DMS114 treated with DMSO at 0.1 percent for 48 hours (cell line): Measurements from ENCODE around the gene MCF2L.

Source experiments
- DNase-seq: peaks from one replicate; lab custom pipeline; 2025; ENCODE audit not compliant: unreplicated experiment; lab: John Stamatoyannopoulos, UW

MCF2L gene

GRCh38 chr13:113014752-113015745 is 46.0 kb downstream of the MCF2L start:
- no peak for DNase-seq

- no peak for DNase-seq
Measured at GRCh38 chr13:113015826-113016525, 47.0 kb downstream of the MCF2L start.

- no peak for DNase-seq
Measured at GRCh38 chr13:113016526-113017295, 47.7 kb downstream of the MCF2L start.

GRCh38 chr13:113017506-113018215 is 48.6 kb downstream of the MCF2L start:
- no peak for DNase-seq

- no peak for DNase-seq
Measured at GRCh38 chr13:113018676-113019465, 49.9 kb downstream of the MCF2L start.

- DNase-seq: no peak
Measured at GRCh38 chr13:113020323-113021080, 51.5 kb downstream of the MCF2L start.

- no peak for DNase-seq
Measured at GRCh38 chr13:113021391-113021790, 52.4 kb downstream of the MCF2L start.

- no peak for DNase-seq
Measured at GRCh38 chr13:113021811-113022210, 52.8 kb downstream of the MCF2L start.

- no peak for DNase-seq
Measured at GRCh38 chr13:113022391-113022744, 53.4 kb downstream of the MCF2L start.

- no peak for DNase-seq
Measured at GRCh38 chr13:113022745-113023574, 53.9 kb downstream of the MCF2L start.

- DNase-seq: no peak
Measured at GRCh38 chr13:113023694-113024430, 54.8 kb downstream of the MCF2L start.

- no peak for DNase-seq
Measured at GRCh38 chr13:113024466-113024865, 55.5 kb downstream of the MCF2L start.

- no peak for DNase-seq
Measured at GRCh38 chr13:113026391-113026910, 57.4 kb downstream of the MCF2L start.

- no peak for DNase-seq
Measured at GRCh38 chr13:113027095-113027494, 58.1 kb downstream of the MCF2L start.

- DNase-seq: no peak
Measured at GRCh38 chr13:113027566-113027965, 58.6 kb downstream of the MCF2L start.

- DNase-seq: no peak
Measured at GRCh38 chr13:113028336-113029060, 59.5 kb downstream of the MCF2L start.

GRCh38 chr13:113029061-113029445 is 60.0 kb downstream of the MCF2L start:
- DNase-seq: no peak
